GM04503 (cell line): ENCODE measurements around the gene CBLIF.
"Not testable (repeated sequence)": the region's sequence is repeated elsewhere in the genome, so short reads cannot be mapped to it uniquely, and the experiment has no call there.

Experiments
- DNase-seq: peaks from one replicate; pipeline ENCODE4 v3.0.0-alpha.2; 2012; ENCODE audit warnings: low read depth

The CBLIF gene

GRCh38 chr11:59845399-59845798 lies at the start of gene CBLIF:
Gene CBLIF, minus strand, starts transcription at chr11:59845499. Its CDS starts 46 bp downstream, at chr11:59845453.
- DNase-seq: no peak

- no peak for DNase-seq
Measured at GRCh38 chr11:59894616-59895015, 49.3 kb upstream of the CBLIF start.

GRCh38 chr11:59891781-59892181 lies 46.5 kb upstream of the CBLIF start:
- DNase-seq: no peak

- not testable (repeated sequence) for DNase-seq
Measured at GRCh38 chr11:59887156-59887555, 41.9 kb upstream of the CBLIF start.

- no peak for DNase-seq
Measured at GRCh38 chr11:59883597-59883996, 38.3 kb upstream of the CBLIF start.

GRCh38 chr11:59879567-59879966 lies 34.3 kb upstream of the CBLIF start:
- DNase-seq: no peak

- no peak for DNase-seq
Measured at GRCh38 chr11:59878575-59878974, 33.3 kb upstream of the CBLIF start, which contains the start of gene OOSP3. Gene OOSP3, plus strand, starts transcription at chr11:59878782. Its CDS starts 27 bp downstream, at chr11:59878809.

GRCh38 chr11:59877784-59878183 lies 32.5 kb upstream of the CBLIF start:
- no peak for DNase-seq

- no peak for DNase-seq
Measured at GRCh38 chr11:59877325-59877724, 32.0 kb upstream of the CBLIF start.

GRCh38 chr11:59875856-59876519 lies 30.7 kb upstream of the CBLIF start:
- DNase-seq: no peak

GRCh38 chr11:59872076-59872475 lies 26.8 kb upstream of the CBLIF start:
- DNase-seq: no peak

- DNase-seq: no peak
Measured at GRCh38 chr11:59867946-59868345, 22.6 kb upstream of the CBLIF start.

- no peak for DNase-seq
Measured at GRCh38 chr11:59866836-59867235, 21.5 kb upstream of the CBLIF start.

- DNase-seq: no peak
Measured at GRCh38 chr11:59866397-59866796, 21.1 kb upstream of the CBLIF start, which contains the start of gene TCN1. Gene TCN1, minus strand, starts transcription at chr11:59866487. Its CDS starts 17 bp downstream, at chr11:59866470.

GRCh38 chr11:59865031-59865430 lies 19.7 kb upstream of the CBLIF start:
- no peak for DNase-seq

GRCh38 chr11:59862252-59862651 lies 17.0 kb upstream of the CBLIF start:
- no peak for DNase-seq

- no peak for DNase-seq
Measured at GRCh38 chr11:59859673-59860072, 14.4 kb upstream of the CBLIF start.

GRCh38 chr11:59857439-59858434 lies 12.4 kb upstream of the CBLIF start:
- DNase-seq: no peak

GRCh38 chr11:59854871-59855270 lies 9.6 kb upstream of the CBLIF start:
- no peak for DNase-seq

- not testable (repeated sequence) for DNase-seq
Measured at GRCh38 chr11:59851416-59851815, 6.1 kb upstream of the CBLIF start.

GRCh38 chr11:59849551-59849950 lies 4.3 kb upstream of the CBLIF start:
- not testable (repeated sequence) for DNase-seq

GRCh38 chr11:59849129-59849528 lies 3.8 kb upstream of the CBLIF start:
- DNase-seq: no peak

- not testable (repeated sequence) for DNase-seq
Measured at GRCh38 chr11:59848439-59848838, 3.1 kb upstream of the CBLIF start.
